Adrenal gland (tissue), 5 donors: ENCODE results near the gene AMBRA1.

ENCODE experiments used
- CTCF ChIP-seq, 6 experiments: fragments of 450-650 bp in 4 of 6; fragments of 200-600 bp in 2 of 6; sonication (generic) in 1 of 6; IDR thresholded peaks; 1 replicate in 5 of 6; 2 replicates in 1 of 6; pipeline versions ENCODE4 v1.5.1 to v1.8.0; 2016 to 2021; ENCODE audit warnings: antibody characterized with exemption in 6 of 6, mild to moderate bottlenecking in 2 of 6, moderate library complexity in 1 of 6
- POLR2A ChIP-seq, 2 donors: fragments of 450-650 bp; IDR thresholded peaks; one replicate each; pipeline ENCODE4 v1.6.1; 2017; ENCODE audit warnings: antibody characterized with exemption in 2 of 2, mild to moderate bottlenecking in 2 of 2, moderate library complexity in 1 of 2
- donor health status: DM: no; HTN: no; CAD: no.

- TF ChIP-seq CTCF (IDR thresholded peaks at IDR 0.05) (no peak), POLR2A (IDR thresholded peaks at IDR 0.05) (no peak)
Observed at GRCh38 chr11:46642627-46643335, 49.0 kb upstream of the AMBRA1 start.
